ENCODE results near the gene TMEM98.
A peak's percentile ranks its signal among the peaks of the same experiment; 100 is the strongest.
"Not testable (repeated sequence)": the region's sequence is repeated elsewhere in the genome, so short reads cannot be mapped to it uniquely, and the experiment has no call there.

Gene TMEM98, protein sequence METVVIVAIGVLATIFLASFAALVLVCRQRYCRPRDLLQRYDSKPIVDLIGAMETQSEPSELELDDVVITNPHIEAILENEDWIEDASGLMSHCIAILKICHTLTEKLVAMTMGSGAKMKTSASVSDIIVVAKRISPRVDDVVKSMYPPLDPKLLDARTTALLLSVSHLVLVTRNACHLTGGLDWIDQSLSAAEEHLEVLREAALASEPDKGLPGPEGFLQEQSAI

DNA sequence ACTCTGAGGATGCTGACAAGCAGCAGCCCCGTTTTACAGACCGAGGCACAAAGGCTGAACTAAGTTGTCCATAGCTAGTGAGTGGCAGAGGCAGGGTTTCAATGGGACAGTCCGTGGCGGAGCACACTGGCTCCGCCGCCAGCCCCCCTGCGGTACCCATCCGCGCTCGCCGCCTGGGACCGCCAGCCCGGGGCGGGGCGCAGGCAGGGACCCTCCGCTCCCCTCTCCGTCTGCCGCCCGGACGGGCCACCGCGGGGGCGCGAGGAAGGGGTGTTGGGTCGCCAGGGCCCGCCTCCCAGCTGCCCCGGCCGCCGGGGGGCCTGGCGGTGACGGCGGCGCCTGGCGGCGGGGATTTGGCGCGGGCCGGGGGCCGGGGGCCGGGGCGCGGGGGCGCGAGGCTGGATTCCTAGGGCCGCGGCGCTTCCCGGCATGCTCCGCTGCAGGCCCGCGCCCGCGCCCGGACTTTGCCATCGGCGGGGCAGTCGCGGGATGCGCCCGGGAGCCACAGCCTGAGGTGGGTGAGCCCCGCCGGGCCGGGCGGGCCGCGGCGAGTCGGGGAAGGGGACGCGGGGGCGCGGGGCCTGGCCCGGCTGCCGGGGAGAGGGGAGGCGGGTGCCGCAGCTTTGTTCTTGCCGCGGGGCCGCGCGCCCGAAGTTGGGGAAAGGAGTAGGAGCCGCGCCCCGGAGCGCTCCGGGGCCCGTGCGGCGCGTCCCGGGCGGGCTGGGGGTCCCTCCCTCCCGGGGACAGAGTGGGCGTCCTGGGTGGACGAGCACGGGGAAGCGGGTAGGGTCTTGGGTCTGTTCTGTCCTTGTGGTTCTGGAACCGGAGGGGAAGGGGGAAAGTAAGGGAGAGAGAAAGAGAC is at the start of gene TMEM98:
Gene TMEM98 (plus strand): TSS at position 430 of the 862 bp plus-strand sequence. CDS start 3,376 bp downstream, outside the sequence.
- peak; percentile 35 for DNase-seq (ENCODE audit: low read depth)

DNA sequence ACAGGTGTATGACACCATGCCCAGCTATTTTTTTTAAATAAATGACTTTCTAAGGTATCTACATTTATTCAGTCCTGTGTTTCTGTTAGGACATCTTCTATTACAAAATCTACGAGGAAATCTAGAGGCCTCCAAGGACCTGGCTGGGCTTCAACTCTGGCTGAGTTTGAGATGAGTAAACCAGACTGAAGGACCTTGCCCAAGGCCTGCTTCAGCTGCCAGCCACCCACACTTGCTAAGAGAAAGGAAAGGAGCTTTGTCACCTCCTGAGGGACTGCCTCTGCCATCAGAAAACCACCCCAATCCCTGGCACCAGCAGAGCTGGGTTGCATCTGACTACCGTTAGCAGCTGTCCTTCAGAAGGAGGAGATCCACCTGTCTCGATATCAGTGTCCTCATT is 49.7 kb upstream of the TMEM98 start:
- DNase-seq (ENCODE audit: low read depth), result peak; percentile 49

DNA sequence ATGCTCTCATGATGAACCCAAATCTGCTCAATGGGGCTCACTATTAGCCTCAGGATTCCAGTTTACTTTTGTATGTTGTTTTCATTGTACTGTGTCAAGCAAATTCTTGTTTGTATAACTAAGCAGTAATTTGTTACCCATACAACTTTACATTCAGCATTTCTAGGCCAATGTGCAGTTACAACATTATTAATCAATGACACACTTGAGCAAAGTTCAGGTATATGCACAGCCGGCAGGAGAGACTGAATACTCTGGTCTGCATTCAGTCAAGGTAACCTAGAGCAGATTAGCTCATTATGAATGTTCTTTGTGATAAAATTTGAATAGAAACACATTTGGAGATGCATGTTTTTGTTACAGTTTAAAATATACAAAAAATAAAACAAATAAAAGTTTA is 48.8 kb upstream of the TMEM98 start:
- DNase-seq (ENCODE audit: low read depth), result no peak

DNA sequence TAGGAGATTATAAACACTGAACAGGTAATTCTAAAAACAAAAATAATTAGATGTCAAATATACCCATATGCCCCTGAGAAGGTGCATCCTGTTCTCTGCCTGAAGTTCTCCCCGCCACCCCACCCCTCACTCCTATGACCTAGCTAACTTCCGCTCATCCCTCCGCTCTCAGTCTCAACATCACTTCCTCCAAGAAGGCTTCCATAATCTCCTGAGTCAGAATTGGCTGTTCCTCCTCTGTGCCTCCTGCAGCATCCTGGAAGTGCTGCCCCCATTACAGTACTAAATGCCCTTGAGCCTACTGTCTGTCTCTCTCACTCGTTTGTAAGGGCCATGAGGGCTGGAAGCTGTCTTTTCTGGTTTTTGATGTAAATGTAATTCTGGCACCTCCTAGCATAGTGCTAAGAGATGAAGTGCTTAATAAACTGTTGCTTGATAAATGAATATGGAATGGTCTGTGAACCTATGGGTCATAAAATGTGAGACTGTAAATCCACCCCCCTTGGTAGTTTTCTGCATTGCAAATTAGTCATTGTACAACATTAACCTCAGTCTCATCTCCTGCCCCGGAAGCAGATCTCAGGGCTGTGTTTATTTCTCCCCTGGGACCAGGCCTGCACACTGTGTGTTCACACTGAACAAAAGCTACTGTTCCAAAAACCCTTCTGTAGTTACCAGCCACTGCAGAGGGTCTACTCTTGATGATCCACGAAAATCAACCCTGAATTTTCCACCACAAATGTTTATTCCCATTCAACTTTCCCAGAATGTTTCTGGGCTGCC is 47.1 kb upstream of the TMEM98 start:
- no peak for DNase-seq (ENCODE audit: low read depth)

DNA sequence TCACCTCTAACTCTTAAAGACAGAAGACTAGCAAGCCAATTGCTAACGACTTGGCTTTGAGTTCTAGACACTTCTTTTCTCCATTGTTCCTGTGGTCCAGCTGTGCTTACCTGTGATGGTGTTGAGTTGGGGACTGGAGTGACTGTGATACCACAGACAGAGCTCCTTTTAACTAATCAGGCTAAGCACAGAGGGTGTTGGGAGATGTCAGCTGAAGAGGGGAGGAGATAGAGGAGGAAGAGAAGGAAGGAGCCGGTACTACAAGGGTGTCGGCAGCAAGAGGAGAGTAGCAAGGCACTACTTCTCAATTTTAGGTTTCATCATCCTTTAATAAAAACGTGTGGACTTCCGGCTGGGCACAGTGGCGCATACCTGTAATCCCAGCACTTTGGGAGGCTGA is 45.9 kb upstream of the TMEM98 start:
- no peak for DNase-seq (ENCODE audit: low read depth)

DNA sequence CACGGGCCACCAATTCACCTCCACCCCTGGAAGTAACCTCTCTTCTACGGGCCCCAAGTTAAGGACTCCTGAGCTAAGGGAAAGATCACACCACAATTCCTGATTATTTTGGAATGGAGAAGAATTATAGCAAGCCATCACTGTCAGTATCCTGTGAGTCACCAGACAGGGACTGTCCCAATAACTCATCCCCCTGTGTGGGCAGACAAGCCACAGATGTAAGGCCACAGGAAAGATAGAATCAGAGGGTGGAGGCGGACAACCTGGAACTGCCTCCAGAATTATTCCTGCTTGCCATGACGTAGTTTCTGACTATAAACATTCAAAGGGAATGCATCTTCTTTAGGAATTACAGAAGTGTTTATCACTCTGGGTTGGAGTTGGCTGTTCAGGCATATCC is 45.2 kb upstream of the TMEM98 start:
- DNase-seq (ENCODE audit: low read depth), result no peak

DNA sequence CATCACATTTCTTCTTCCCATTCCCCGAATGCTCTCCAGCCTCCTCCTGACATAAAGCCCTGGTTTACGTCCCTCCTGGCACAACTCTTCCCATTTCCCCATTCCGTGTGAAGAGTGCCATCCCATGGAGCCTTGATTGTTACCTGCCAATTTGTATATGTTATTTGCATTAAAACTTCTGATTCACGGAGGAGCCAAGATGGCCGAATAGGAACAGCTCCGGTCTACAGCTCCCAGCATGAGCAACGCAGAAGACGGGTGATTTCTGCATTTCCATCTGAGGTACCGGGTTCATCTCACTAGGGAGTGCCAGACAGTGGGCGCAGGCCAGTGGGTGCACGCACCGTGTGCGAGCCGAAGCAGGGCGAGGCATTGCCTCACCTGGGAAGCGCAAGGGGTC is 41.0 kb upstream of the TMEM98 start:
- DNase-seq (ENCODE audit: low read depth), result not testable (repeated sequence)

DNA sequence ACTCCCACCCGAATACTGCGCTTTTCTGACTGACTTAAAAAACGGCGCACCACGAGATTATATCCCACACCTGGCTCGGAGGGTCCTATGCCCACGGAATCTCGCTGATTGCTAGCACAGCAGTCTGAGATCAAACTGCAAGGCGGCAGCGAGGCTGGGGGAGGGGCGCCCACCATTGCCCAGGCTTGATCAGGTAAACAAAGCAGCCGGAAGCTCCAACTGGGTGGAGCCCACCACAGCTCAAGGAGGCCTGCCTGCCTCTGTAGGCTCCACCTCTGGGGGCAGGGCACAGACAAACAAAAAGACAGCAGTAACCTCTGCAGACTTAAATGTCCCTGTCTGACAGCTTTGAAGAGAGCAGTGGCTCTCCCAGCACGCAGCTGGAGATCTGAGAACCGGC is 40.5 kb upstream of the TMEM98 start:
- DNase-seq (ENCODE audit: low read depth), result not testable (repeated sequence)

DNA sequence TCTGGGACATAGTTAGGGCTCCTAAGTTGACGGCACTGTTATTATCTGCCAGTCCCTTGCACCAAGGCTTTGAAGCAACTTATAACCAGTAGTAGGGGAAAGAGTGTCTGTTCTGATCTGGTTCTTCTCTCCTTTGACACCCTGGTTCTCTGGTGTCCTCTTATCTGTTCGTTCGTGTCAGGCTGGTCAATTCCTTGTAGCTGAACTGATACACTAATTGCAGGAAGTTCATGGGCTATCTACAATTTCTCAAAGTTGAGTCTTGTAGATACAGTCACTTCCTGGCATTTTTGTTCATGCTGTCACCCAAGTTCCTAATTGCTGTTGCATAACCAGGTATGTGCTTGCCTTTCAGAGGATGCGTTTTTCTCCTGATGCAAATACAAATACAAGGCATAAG is 33.7 kb upstream of the TMEM98 start:
- DNase-seq (ENCODE audit: low read depth), result no peak

DNA sequence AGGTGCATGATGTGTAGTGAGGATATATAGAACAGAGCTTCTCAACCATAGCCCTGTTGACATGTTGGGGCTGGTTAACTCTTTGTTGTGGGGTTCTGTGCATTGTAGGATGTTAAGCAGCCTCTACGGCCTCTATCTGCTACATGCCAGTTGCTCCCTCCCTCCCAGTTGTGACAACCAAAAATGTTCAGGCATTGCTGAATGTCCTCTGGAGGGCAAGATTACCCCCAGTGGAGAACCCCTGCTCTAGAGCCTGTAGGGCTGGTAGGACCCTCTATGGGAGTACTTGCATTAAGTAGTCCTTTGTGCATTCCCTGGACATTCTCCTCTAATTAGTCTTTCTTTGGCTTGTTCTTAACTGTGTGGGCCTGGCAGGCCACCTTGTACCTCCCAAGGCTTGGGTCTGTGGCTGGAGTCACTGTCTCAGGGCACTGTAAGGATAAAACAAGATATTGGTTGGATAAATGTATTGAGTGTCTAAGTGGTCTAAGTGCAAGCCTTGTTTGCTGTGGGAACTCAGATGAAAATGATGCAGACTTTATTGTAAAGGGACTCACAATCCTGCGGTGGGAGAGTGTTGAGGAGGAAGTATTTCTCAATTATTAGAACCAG is 31.2 kb upstream of the TMEM98 start:
- no peak for DNase-seq (ENCODE audit: low read depth)

DNA sequence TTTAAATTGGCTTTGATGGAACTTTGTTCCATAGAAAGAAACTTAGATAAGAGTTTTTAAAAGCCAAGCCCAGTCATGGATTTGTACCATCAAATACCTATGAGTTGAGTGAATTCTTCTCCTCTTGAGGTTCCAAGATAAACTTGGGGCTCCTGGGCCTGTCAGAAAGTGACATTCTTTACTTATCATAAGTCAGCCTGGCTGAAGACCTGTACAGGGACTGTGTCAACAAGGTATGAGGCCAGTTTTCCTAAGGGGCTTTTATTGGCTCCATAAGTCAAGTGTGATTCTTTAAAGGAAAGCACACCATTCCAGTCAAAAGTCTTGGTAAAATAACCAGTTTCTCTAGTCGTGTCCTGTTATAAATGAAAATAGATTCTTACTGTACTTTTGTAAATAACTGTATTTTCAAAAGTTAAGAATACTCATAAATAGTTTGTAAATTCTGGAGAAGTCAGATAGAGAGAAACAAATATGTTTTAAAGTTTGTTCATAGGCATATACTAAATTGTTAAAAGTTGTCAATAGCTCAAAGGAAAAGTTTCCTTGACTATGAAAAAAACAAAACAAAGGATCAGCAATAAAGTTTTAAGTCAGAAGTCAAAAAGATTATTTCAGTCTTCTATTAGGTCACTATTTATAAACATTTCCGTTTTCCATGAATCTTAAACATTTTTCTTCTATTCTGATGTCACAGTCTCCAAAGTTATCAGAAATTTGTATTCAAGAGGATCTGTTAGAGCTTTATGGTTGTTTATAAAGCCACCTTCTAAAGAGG is 28.5 kb upstream of the TMEM98 start:
- no peak for DNase-seq (ENCODE audit: low read depth)

DNA sequence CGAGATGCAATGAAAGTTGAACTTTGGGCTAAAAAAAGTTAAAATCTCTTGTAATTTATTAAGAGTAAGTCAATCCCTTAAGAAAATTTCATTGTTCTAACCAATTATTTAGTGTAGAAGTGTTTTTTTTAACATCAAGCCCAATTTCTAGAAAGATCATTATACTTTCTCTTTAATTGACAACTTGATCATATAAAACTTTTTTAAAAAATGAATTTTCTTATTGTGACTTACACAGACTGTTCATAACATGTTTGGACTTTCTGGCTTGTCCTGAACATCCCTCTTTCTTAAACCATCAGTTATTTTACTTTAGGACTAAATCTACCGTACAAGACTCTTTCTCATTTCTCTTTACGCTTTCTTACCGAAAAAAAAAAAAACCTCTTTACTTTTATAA is 26.2 kb upstream of the TMEM98 start:
- DNase-seq (ENCODE audit: low read depth), result no peak

DNA sequence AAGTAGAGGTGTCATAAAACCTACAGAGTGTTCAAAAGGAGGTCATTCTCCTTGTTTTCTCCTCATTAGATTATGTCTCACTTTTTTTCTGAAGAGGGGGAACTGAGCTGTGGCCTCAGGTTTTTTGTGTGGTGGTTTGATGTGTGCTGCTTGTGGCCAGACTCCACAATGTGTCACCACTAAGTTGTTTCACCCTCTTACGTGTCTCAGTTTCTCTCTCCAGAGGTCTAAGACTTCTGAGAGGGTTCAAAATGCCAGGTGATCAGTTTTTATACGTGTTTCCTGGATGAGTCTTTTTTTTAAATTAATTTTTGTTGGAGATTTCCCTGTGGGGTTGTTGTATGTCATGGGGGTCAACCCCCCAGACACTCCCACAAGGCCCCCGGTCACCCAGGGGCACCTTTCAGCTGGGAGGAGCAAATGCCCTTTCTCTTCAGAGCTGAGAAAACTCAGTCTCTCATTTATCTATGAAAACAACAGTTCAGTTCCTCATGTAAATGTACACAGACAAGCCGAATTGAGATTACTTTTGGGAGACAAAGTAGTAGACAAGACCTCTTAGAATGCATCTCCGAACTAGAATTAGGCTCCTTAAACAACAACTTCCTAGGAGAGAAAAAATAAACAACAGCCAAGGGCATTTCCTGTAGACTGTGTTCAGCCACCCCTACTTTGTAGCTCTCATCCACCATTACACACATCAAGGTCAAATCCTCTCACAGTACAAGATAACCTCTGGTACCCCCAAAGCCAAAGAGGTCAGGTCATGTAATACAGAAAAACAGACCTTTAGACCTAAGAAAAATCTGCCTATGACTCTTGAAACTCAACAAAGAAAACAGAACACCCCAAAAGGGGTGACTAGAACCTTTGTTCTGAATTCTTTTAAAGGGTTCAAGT is 23.9 kb upstream of the TMEM98 start:
- DNase-seq (ENCODE audit: low read depth), result no peak

DNA sequence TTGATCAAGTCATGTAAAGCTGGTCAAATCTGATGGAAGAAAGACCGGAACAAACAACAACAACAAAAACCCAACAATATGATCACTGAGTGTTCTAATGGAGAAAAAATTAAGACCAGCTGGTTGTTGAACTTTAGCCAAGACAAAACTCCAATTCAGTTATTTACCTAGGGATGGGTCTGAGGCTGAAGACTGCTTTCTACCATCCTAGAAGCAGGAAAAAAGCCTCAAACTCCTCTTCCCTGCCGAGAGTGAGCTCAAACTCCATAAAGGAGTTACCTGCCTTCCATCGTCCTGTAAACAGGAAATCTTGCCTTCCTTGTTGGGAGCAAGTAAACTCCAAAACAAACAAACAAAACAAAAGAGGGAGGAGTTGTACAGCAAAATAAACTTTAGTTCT is 23.1 kb upstream of the TMEM98 start:
- DNase-seq (ENCODE audit: low read depth), result no peak

DNA sequence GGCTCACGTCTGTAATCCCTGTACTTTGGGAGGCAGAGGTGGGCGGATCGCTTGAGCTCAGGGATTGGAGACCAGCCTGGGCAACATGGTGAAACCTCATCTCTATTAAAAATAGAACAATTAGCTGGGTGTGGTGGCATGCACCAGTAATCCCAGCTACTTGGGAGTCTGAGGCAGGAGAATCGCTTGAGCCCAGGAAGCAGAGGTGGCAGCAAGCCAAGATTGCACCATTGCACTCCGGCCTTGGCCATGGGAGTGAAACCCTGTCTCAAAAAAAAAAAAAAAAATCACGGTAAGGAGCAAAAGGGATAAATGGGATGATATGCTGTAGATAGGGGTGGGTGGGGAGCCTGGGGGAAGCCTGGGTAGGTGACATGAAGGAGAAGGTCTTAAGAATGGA is 20.4 kb upstream of the TMEM98 start:
- DNase-seq (ENCODE audit: low read depth), result no peak

DNA sequence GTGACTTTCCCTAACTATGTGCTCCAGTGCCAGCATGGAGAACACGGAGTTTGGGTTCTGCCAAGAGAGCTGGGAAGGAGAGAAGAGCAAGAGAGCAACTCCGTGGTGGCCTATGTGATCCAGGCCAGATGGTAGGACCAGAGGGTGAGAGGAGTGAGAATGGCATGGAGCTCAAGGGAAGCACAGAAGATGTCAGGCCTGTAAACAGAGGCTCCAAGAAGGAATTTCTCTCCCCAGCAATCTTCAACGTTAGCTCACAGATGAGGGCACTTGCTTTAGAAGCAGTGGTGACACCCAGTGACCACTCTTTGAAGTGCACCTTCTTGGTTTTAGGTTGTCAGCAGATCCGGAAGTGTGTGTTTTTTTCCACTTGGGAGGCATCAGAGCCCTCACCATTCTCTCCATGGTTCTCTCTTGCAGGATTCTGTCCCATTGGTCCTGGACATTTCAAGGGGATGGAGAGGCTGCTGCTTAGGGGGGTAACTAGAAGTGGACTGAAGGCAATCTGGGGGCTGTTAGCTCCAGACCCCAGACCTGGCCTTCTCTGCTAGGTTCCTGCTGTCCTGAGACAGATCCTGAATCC is 18.1 kb upstream of the TMEM98 start:
- peak; percentile 89 for DNase-seq (ENCODE audit: low read depth)

DNA sequence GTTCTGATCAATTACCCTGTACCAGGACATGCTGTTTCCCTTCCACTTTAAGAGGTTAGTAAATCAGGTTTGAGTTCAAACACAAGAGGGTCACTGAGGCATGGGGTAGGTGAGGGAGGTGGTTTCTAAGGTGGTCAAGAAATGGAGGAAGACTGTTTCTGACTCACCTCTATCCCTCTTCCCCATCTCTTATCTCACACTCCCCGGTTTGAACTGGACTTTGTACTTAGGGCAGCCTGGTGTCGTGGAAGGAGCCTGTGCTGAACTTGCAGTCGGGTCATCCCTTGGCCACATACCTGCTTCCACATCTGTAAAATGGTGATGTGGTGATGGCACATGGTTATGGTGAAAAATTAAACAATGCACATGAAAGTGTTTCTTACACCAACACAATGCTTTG is 17.2 kb upstream of the TMEM98 start:
- DNase-seq (ENCODE audit: low read depth), result no peak

DNA sequence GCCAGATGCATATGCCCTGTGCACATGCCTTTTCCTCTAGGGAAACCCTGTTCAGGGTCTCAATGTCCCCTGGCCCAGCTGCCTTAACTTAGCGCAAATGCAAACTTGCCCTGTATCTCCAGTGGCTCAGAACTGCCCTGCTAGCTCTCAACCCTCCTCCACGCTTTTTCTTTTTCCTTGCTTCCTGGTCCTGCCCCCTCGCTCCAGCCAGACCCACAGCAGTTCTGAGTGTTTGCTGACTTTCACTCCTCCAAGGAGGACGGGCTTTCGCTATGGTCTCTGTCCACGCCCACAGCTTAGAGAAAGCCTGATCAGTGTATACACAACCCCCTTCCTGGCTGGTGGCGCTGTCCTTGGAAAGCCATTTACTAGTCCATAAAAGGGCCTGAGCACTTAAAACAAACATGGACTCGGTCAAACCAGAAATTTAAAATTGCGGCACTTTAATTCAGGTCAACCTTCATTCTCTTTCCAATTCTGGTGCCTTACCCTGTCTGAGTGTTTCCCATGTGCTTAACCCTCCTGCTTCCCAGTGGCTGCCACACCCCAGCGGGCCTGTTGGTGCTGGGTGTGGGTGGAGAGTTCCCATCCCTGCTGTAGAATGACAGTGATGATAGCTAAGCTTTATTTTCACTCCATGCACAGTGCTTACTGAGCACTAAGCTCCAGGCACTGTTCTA is 15.6 kb upstream of the TMEM98 start:
- peak; percentile 83 for DNase-seq (ENCODE audit: low read depth)

DNA sequence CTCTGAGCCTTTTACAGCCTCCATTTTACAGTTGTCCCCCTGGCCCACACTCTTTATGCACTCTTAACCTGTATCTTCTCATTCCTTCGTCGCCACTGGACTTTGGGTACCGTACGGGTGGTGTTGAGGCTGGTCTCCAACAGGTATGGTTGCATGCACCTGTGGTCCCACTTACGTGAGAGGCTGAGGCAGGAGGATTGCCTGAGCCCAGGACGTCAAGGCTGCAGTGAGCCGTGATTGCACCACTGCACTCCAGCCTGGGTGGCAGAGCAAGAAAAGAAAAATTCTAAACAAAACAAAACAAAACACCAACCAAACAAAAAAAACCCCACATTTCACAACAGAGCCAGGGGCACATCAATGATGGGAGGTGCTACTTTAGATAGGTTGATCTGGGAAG is 14.4 kb upstream of the TMEM98 start:
- no peak for DNase-seq (ENCODE audit: low read depth)

DNA sequence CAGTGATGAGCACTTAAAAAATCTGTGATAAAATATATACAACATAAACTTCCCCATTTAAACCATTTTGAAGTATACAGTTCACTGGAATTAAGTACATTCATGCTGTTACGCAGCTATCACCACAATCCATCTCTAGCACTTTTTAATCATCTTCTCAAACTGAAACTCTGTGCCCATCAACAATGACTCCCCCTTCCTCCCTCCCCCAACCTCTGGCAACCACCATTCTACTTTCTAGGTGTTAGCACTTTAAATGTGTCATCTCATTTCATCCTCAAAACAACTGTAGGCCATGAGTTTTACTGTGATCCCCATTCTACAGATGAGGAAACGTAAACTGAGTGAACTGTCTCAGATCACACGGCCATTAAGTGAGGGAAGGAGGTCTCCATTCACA is 13.8 kb upstream of the TMEM98 start:
- no peak for DNase-seq (ENCODE audit: low read depth)
